ENCODE results near the gene KPNB1.

- TF ChIP-seq CTCF (IDR thresholded peaks at IDR 0.05) = no peak
- no peak for TF ChIP-seq POLR2A (IDR thresholded peaks at IDR 0.05)
These were observed 25.9 kb downstream of the KPNB1 start for GRCh38 chr17:47675380-47676198.

Measured in ovary (tissue), 3 donors.